ENCODE measurements around the gene TRRAP.

TRRAP gene

GRCh38 chr7:98956469-98956868 is 78.1 kb downstream of the TRRAP start:
- no peak overlapping the region for H3K4me3 ChIP-seq (ENCODE audit: low read depth, low read length)
- TF ChIP-seq CTCF (IDR thresholded peaks at IDR 0.05; ENCODE audit: borderline replicate concordance, insufficient read depth, low read depth, low read length) = no peak

- H3K4me3 ChIP-seq (ENCODE audit: low read depth, low read length) = no peak overlapping the region
- no peak for TF ChIP-seq CTCF (IDR thresholded peaks at IDR 0.05; ENCODE audit: borderline replicate concordance, insufficient read depth, low read depth, low read length)
Observed at GRCh38 chr7:98956937-98957336, 78.6 kb downstream of the TRRAP start.

- TF ChIP-seq CTCF (IDR thresholded peaks at IDR 0.05; ENCODE audit: borderline replicate concordance, insufficient read depth, low read depth, low read length) = no peak
- H3K4me3 ChIP-seq (ENCODE audit: low read depth, low read length) = no peak overlapping the region
Observed at GRCh38 chr7:98957766-98958165, 79.4 kb downstream of the TRRAP start.

- no peak for TF ChIP-seq CTCF (IDR thresholded peaks at IDR 0.05; ENCODE audit: borderline replicate concordance, insufficient read depth, low read depth, low read length)
Observed at GRCh38 chr7:98958968-98959367, 80.6 kb downstream of the TRRAP start.

GRCh38 chr7:98963305-98963704 is 85.0 kb downstream of the TRRAP start:
- H3K4me3 ChIP-seq (ENCODE audit: low read depth, low read length) = no peak overlapping the region
- TF ChIP-seq CTCF (IDR thresholded peaks at IDR 0.05; ENCODE audit: borderline replicate concordance, insufficient read depth, low read depth, low read length) = no peak

More at GRCh38 chr7:98958968-98959367, 80.6 kb downstream of the TRRAP start:
- no peak overlapping the region for H3K4me3 ChIP-seq (ENCODE audit: low read depth, low read length)

GRCh38 chr7:98964596-98964995 is 86.3 kb downstream of the TRRAP start:
- H3K4me3 ChIP-seq (ENCODE audit: low read depth, low read length) = no peak overlapping the region
- no peak for TF ChIP-seq CTCF (IDR thresholded peaks at IDR 0.05; ENCODE audit: borderline replicate concordance, insufficient read depth, low read depth, low read length)

GRCh38 chr7:98968621-98969020 is 90.3 kb downstream of the TRRAP start:
- TF ChIP-seq CTCF (IDR thresholded peaks at IDR 0.05; ENCODE audit: borderline replicate concordance, insufficient read depth, low read depth, low read length) = no peak
- no peak overlapping the region for H3K4me3 ChIP-seq (ENCODE audit: low read depth, low read length)

All from GM12875 (cell line).